ENCODE data around the gene VTI1A. TPM values are rescaled to one million over a fixed set of nuclear protein-coding genes. Genes with fewer than 3 reads are reported as not detected.

The VTI1A gene
- total and polyA plus RNA-seq, 2 of the 4 experiments (the other 2 are of a cell fraction), result 9.7 to 24.9 TPM

DNA sequence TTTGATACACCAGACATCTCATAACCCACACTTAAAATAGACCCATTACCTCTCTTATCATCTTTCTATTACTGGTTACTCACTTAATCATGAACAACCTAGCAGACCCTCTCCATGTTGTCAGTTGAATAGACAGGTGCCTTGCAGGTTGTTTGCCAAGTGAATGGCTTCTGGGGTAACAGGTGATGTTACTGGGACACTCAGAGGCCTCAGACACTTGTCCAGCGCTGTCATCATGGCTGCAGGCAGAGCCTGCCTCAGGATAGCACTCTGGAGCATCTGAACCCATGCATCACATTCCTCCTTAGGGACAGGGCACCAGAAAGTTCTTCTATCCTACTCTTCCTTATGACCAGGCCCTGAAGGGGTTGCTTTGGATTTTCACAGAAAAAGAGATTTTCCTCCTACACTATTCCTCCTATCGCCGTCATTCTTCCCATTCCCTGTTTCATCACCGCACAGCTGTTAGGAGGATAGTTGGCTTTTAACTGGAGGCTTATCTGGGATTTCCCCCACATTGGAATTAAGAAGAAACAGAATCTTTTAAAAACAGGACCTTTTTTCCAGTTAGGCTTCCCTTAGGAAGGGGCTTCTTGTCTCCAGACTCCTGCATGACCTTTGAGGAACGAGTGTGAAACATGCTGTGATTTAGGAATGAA lies 182.1 kb downstream of the VTI1A start:
- H3K4ac ChIP-seq (ENCODE audit: low read depth, low read length), result no peak overlapping the region
- H3K9ac ChIP-seq (ENCODE audit: low read depth, low read length), result no peak overlapping the region
- no peaks in the 10 kb centered on the region for H4K20me1 ChIP-seq (ENCODE audit: insufficient read depth, low read length)
- no peak overlapping the region for H2BK15ac ChIP-seq (ENCODE audit: low read depth, low read length)
- no peak overlapping the region for H2AK9ac ChIP-seq (replicated peaks; ENCODE audit: low read depth, low read length, poor library complexity)
- H3K27ac ChIP-seq (ENCODE audit: insufficient read depth, low read length), result no peak overlapping the region
- H4K91ac ChIP-seq (ENCODE audit: insufficient read depth, low read depth, low read length), result no peak overlapping the region
- POLR2A ChIA-PET (ENCODE audit: unreplicated experiment), result no interaction called here
- BruUV-seq (replicated peaks), result no TSS peak
- no peak overlapping the region for H2AFZ ChIP-seq (replicated peaks; ENCODE audit: low read length, poor library complexity)
- H3K18ac ChIP-seq (ENCODE audit: low read depth, low read length), result no peak overlapping the region
- no peak overlapping the region for H2BK120ac ChIP-seq (ENCODE audit: low read depth, low read length)
- ATAC-seq (ENCODE audit: low read depth) (no peak), DNase-seq (no peak)
- no peak overlapping the region for H3K4me2 ChIP-seq (ENCODE audit: low read depth, low read length)
- H3K14ac ChIP-seq (replicated peaks; ENCODE audit: low read depth, low read length), result no peak overlapping the region
- peaks cover 1% of the 10 kb centered on the region for H3K4me1 ChIP-seq (ENCODE audit: control insufficient read depth, insufficient read depth, low read length)
- no peaks in the 10 kb centered on the region for H3K9me3 ChIP-seq (ENCODE audit: control insufficient read depth, insufficient read depth, low read length)
- no peaks in the 10 kb centered on the region for H3K36me3 ChIP-seq (ENCODE audit: control insufficient read depth, insufficient read depth, low read length)
- CTCF ChIA-PET, result no interaction called here
- 0 out of 4 replicates have a peak, but pooled peaks cover 0 to 2% of the 10 kb centered on the region in 2 experiments for H3K79me1 ChIP-seq (ENCODE audit: low read depth in 1 of 2, low read length in 2 of 2)
- TF ChIP-seq, protein P1, sequence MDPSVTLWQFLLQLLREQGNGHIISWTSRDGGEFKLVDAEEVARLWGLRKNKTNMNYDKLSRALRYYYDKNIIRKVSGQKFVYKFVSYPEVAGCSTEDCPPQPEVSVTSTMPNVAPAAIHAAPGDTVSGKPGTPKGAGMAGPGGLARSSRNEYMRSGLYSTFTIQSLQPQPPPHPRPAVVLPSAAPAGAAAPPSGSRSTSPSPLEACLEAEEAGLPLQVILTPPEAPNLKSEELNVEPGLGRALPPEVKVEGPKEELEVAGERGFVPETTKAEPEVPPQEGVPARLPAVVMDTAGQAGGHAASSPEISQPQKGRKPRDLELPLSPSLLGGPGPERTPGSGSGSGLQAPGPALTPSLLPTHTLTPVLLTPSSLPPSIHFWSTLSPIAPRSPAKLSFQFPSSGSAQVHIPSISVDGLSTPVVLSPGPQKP (IDR thresholded peaks at IDR 0.05; ENCODE audit: borderline replicate concordance, low read depth, low read length), result no peak
- TF ChIP-seq, protein P2, sequence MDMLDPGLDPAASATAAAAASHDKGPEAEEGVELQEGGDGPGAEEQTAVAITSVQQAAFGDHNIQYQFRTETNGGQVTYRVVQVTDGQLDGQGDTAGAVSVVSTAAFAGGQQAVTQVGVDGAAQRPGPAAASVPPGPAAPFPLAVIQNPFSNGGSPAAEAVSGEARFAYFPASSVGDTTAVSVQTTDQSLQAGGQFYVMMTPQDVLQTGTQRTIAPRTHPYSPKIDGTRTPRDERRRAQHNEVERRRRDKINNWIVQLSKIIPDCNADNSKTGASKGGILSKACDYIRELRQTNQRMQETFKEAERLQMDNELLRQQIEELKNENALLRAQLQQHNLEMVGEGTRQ (IDR thresholded peaks at IDR 0.05; ENCODE audit: low read depth, low read length), result no peak
- TF ChIP-seq RFX5 (IDR thresholded peaks at IDR 0.05; ENCODE audit: low read depth, low read length) (no peak), NFE2L2 (IDR thresholded peaks at IDR 0.05; ENCODE audit: low read depth, low read length) (no peak), FOS (IDR thresholded peaks at IDR 0.05; ENCODE audit: low read depth, low read length) (no peak), CEBPB (IDR thresholded peaks at IDR 0.05; ENCODE audit: low read depth, low read length) (no peak), MAFK (IDR thresholded peaks at IDR 0.05; ENCODE audit: low read depth, low read length) (no peak), RCOR1 (IDR thresholded peaks at IDR 0.05; ENCODE audit: insufficient replicate concordance, low read length) (no peak), SMC3 (IDR thresholded peaks at IDR 0.05; ENCODE audit: low read depth, low read length) (no peak), BHLHE40 (IDR thresholded peaks at IDR 0.05; ENCODE audit: low read depth, low read length) (no peak), POLR2A (IDR thresholded peaks at IDR 0.05; ENCODE audit: low read depth, low read length) (no peak), MAZ (IDR thresholded peaks at IDR 0.05; ENCODE audit: borderline replicate concordance, low read depth, low read length) (no peak), RAD21 (IDR thresholded peaks at IDR 0.05; ENCODE audit: low read length) (no peak), CHD1 (IDR thresholded peaks at IDR 0.05; ENCODE audit: low read depth, low read length) (no peak), MXI1 (IDR thresholded peaks at IDR 0.05; ENCODE audit: borderline replicate concordance, low read depth, low read length) (no peak)
- TF ChIP-seq, protein P3, sequence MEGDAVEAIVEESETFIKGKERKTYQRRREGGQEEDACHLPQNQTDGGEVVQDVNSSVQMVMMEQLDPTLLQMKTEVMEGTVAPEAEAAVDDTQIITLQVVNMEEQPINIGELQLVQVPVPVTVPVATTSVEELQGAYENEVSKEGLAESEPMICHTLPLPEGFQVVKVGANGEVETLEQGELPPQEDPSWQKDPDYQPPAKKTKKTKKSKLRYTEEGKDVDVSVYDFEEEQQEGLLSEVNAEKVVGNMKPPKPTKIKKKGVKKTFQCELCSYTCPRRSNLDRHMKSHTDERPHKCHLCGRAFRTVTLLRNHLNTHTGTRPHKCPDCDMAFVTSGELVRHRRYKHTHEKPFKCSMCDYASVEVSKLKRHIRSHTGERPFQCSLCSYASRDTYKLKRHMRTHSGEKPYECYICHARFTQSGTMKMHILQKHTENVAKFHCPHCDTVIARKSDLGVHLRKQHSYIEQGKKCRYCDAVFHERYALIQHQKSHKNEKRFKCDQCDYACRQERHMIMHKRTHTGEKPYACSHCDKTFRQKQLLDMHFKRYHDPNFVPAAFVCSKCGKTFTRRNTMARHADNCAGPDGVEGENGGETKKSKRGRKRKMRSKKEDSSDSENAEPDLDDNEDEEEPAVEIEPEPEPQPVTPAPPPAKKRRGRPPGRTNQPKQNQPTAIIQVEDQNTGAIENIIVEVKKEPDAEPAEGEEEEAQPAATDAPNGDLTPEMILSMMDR (conservative IDR thresholded peaks at IDR 0.05; ENCODE audit: low read depth, low read length), result no peak
- no peak overlapping the region for H4K8ac ChIP-seq (ENCODE audit: low read depth in 2 of 2, low read length in 2 of 2)
- H2BK5ac ChIP-seq (ENCODE audit: low read depth, low read length, poor library complexity, severe bottlenecking), result no peak overlapping the region
- H3K56ac ChIP-seq (ENCODE audit: extremely low read depth, insufficient read depth, low read length), result no peak overlapping the region
- no CpG with 5 or more reads among the region's 5 CpGs for WGBS, 2 experiments (ENCODE audit: extremely low coverage in 2 of 2, insufficient read length in 1 of 2)
- no peak overlapping the region for H2BK20ac ChIP-seq (ENCODE audit: low read depth, low read length)
- H3K23ac ChIP-seq (ENCODE audit: low read depth, low read length), result no peak overlapping the region
- H3K4me3 ChIP-seq (ENCODE audit: insufficient read depth, low read depth, low read length), result no peak overlapping the region
- H2AK5ac ChIP-seq (ENCODE audit: low read depth, low read length), result no peak overlapping the region
- no peak overlapping the region for H4K5ac ChIP-seq (ENCODE audit: low read depth, low read length)
- H3K9me1 ChIP-seq (ENCODE audit: insufficient read depth, low read length), result peaks cover 2% of the 10 kb centered on the region
- no peaks in the 10 kb centered on the region for H3K27me3 ChIP-seq (ENCODE audit: control insufficient read depth, insufficient read depth, low read length)
- dilution Hi-C loops (cut with HindIII; ENCODE audit: low sequenced_read_pairs, unreplicated experiment) (no loop called here), in situ Hi-C loops (cut with MboI; ENCODE audit: low sequenced_read_pairs) (no loop called here), intact Hi-C loops (cut with micrococcal nuclease) (no loop called here)

Measured in IMR-90 (cell line).